RPMI7951 (cell line): ENCODE data around the gene FREM1. TPM values are rescaled to one million over a fixed set of nuclear protein-coding genes. Genes with fewer than 3 reads are reported as not detected.

Experiments used
- DNase-seq: peaks from one replicate; pipeline ENCODE4 v3.0.0-alpha.2; 2012; ENCODE audit warnings: low read depth
- total RNA-seq: library from RNA; depleted of rRNA; stranded (reverse); fragments of >200 nt; shearing (Covaris generic); gene quantifications from 2 replicates; pipeline ENCODE4 v1.2.3, GENCODE V29; 2014

FREM1 gene
- total RNA-seq, 1 experiment from 2014 or later = 0.60 TPM

GRCh38 chr9:14822666-14823065, 87.6 kb downstream of the FREM1 start:
- no peak for DNase-seq

GRCh38 chr9:14819183-14819582, 91.0 kb downstream of the FREM1 start:
- DNase-seq = no peak

- no peak for DNase-seq
These were observed 96.0 kb downstream of the FREM1 start for GRCh38 chr9:14814249-14814628.

- peak; percentile 11 for DNase-seq
These were observed 96.6 kb downstream of the FREM1 start for GRCh38 chr9:14813336-14814248.

- DNase-seq = no peak
These were observed 97.4 kb downstream of the FREM1 start for GRCh38 chr9:14812806-14813205.

- no peak for DNase-seq
These were observed 98.4 kb downstream of the FREM1 start for GRCh38 chr9:14811844-14812243.

- no peak for DNase-seq
These were observed 103.2 kb downstream of the FREM1 start for GRCh38 chr9:14806941-14807520.

- no peak for DNase-seq
These were observed 111.2 kb downstream of the FREM1 start for GRCh38 chr9:14799030-14799429.

GRCh38 chr9:14797435-14797834, 112.8 kb downstream of the FREM1 start:
- no peak for DNase-seq

- DNase-seq = no peak
These were observed 116.8 kb downstream of the FREM1 start for GRCh38 chr9:14793389-14793788.

GRCh38 chr9:14790628-14791027, 119.6 kb downstream of the FREM1 start:
- DNase-seq = no peak

- no peak for DNase-seq
These were observed 121.4 kb downstream of the FREM1 start for GRCh38 chr9:14788846-14789245.

GRCh38 chr9:14783358-14783757, 126.9 kb downstream of the FREM1 start:
- DNase-seq = no peak

GRCh38 chr9:14782286-14783051, 127.8 kb downstream of the FREM1 start:
- no peak for DNase-seq

GRCh38 chr9:14780693-14781092, 129.5 kb downstream of the FREM1 start:
- no peak for DNase-seq

- no peak for DNase-seq
These were observed 130.0 kb downstream of the FREM1 start for GRCh38 chr9:14780251-14780650.

GRCh38 chr9:14779566-14780022, 130.6 kb downstream of the FREM1 start:
- no peak for DNase-seq

- no peak for DNase-seq
These were observed 131.7 kb downstream of the FREM1 start for GRCh38 chr9:14778565-14778964.

- no peak for DNase-seq
These were observed 134.3 kb downstream of the FREM1 start for GRCh38 chr9:14775917-14776316.

- DNase-seq = no peak
These were observed 139.6 kb downstream of the FREM1 start for GRCh38 chr9:14770592-14770991.

- peak; percentile 16 for DNase-seq
These were observed 141.0 kb downstream of the FREM1 start for GRCh38 chr9:14769230-14769571.

- peak; percentile 34 for DNase-seq
These were observed 141.6 kb downstream of the FREM1 start for GRCh38 chr9:14768405-14769229.
